GM18909 (cell line): ENCODE results near the gene GALNT11.

Source experiments
- ATAC-seq: cut with Tn5 transposase; IDR thresholded peaks from one replicate; pipeline ENCODE4 v1.9.1; 2021; ENCODE audit warnings: mild to moderate bottlenecking; ENCODE audit not compliant: unreplicated experiment, poor library complexity

GALNT11 gene

DNA sequence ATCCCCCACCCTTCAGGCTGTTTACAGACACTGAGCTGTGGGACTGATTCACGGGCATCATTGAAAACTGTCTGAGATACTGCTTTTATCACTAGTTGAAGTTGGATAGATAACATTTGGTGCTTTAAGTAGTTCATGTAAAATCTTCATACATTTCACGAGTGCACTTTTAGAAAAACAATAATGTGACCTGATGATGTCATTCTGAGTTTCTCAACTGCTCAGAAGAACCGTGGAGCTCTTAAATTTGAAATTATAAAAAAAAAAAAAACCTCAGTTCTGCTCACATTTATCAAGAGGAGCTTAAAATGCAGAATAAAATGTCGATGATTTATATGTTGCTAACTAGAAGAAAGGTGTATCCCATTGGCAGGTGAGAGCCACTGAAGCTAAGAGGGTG lies 81.5 kb downstream of the GALNT11 start:
- ATAC-seq, result no peak

GRCh38 chr7:152107945-152108344 lies 82.5 kb downstream of the GALNT11 start:
- no peak for ATAC-seq

DNA sequence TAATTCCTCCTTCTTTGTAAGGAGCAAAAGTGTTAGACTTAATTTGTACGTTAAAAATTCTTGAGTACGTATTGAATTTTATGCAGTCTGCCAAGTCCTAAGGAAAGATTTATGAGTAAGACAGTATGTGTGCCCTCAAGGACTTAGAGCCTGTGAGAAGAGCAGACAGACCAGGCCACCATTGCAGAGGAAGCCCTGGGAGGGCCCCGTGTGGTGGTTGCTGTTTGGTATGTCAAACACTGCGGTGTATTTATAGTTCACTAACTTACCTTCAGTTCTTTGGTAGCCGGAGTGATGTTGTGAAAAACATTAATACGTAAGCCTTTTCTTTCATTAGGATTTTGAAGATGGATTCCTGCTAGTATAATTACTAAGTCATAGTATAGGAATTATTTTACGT lies 82.9 kb downstream of the GALNT11 start:
- ATAC-seq, result no peak

DNA sequence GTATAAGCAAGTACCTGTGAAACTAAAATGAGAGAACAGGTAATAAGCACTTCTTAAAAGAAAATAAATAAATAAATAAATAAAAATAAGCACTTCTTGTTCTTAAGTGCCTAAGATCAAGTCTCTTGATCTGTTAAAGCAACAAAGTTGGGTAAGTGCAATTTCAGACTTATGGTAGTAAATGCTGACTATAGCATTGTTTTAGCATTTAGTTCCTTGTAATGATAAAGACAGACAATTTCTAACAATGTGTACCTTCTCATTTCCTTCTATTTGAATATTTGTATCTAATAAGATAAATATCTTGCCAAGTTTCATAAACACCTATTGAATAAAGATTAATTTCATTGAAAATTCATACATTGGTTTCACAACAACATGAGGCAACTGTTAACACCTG lies 87.4 kb downstream of the GALNT11 start:
- ATAC-seq, result no peak

DNA sequence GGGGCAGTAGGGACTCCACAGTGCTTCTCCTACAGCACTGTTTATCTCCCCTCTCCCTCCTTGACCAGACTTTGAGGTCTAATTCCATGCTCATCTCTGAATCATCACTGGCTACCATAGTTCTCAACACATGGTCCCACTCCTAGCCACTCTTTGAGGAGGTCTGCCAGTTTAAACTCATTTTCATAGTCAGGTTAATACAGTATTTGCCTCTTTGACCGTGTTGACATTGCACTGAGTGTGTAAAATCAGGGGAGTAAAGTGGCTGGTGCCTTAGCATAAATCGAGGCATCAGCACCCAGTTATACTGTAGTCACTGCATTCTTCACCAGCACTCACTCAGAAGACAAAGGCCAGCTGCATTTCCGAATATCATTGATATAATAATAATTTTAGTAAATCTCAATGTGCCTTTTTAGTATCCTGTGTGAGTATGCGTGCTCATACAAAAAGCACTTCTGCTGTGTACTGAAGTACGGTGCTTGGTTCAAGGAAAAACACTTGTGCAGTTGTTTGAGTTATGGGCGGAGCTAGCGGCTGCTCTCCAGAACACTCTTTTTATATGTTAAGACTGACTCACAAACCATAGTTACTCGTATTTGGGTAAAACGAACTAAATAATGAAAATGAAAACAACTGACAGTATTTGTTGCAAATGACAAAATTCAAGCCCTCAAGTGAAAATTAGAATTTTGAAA lies 89.7 kb downstream of the GALNT11 start:
- no peak for ATAC-seq

GRCh38 chr7:152117356-152117755 lies 91.9 kb downstream of the GALNT11 start:
- no peak for ATAC-seq

DNA sequence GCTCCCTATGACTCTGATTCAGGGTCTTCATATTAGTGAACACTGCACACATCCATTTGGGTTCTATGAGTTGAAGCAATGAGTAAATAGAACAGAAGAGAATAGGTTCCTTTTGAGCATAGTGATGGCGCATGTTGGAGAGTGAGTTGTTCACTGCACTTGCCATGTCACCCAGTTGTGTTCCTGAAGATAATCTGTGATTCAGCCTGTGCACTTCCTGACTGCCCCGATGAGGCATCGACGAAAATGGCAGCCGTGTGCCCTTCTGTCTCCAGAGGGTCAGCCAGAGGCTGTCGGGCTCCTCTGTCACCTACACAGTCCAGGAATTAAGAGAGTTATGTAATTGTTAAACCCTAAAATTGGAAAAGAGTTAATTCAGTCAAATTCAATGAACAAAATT lies 94.7 kb downstream of the GALNT11 start:
- no peak for ATAC-seq

DNA sequence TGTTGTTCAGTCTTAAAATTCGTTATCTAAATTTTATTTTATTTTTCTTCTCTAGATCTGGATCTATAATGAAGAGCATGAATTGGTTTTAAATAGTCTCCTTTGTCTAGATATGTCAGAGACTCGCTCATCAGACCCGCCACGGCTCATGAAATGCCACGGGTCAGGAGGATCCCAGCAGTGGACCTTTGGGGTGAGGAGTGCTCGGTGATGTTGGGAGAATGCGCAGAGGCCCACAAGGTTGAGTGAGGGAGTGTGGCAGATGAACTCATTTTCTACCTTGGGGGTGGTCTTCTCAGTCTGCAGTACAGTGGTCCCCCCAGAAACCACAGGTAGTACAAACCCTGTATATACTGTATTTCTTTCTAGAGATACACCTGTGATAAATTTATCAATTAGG lies 95.3 kb downstream of the GALNT11 start:
- ATAC-seq, result no peak

DNA sequence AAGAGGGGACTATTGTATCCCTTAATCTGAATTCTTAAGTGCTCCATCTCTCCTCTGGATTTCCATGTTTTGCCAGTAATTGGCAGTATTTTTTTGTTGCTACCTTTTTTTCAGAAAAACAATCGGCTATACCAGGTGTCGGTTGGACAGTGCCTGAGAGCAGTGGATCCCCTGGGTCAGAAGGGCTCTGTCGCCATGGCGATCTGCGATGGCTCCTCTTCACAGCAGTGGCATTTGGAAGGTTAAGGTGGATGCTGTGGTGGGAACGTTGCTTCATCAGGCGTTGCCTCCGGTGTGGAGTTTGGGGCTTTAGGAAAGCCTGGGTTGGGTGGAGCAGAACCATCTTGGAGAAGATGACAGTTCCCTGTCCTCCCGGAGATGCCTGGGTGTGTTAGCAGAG lies 96.0 kb downstream of the GALNT11 start:
- no peak for ATAC-seq

DNA sequence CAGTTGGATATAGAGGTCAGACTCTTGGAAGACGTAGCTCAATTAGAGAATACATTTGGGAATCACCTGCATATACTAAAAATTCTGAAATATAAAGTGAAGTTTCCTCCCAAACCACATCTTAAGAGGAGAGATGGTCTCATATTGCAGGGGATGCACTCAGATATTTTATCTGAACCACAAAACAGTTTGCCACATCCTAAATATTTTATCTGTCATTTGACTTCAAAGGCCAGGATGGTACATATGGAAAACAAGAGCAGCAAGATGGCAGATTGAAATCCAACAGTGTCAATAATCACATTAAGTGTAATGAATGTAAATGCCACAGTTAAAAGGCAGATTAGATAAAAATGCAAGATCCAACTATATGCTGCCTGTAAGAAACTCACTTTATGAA lies 97.1 kb downstream of the GALNT11 start:
- no peak for ATAC-seq

DNA sequence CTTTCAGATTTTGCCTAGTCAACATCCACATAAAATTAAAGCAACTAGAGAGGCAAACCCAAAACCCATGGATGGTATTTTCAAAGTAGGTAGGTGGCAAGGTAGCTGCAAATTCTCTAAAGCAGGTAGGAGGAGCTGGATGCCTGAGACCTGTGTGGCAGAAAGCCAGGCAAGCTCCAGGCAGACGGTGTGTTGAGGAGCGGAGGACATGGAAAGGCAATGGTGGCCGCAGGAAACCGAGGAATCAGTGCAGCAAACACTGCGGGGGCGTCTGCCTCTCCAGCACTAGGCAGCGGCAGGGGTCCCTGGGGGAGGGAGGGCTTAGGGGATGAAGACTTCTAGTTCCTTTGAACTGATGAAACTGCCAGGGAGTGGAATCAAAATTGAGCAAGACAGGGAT lies 101.3 kb downstream of the GALNT11 start:
- ATAC-seq, result no peak

- ATAC-seq, result no peak
Observed at GRCh38 chr7:152127229-152127628, 101.8 kb downstream of the GALNT11 start.

DNA sequence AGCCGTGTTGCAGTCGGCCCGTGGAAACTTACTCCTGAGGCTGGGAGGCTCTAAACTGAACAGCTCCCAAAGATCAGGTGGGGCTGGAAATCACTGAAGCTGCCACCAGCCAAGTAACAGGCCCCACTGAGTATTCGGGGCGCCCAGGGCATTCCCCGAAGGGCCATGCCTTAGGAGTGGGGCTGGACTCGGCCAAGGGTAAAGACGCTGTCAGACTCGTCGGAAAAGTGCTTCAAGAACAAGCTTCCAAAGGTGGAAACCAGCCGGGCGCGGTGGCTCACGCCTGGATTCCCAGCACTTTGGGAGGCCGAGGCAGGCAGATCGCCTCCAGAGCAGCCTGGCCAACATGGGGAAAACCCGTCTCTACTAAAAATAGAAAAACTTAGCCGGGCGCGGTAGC lies 102.8 kb downstream of the GALNT11 start:
- ATAC-seq, result no peak

DNA sequence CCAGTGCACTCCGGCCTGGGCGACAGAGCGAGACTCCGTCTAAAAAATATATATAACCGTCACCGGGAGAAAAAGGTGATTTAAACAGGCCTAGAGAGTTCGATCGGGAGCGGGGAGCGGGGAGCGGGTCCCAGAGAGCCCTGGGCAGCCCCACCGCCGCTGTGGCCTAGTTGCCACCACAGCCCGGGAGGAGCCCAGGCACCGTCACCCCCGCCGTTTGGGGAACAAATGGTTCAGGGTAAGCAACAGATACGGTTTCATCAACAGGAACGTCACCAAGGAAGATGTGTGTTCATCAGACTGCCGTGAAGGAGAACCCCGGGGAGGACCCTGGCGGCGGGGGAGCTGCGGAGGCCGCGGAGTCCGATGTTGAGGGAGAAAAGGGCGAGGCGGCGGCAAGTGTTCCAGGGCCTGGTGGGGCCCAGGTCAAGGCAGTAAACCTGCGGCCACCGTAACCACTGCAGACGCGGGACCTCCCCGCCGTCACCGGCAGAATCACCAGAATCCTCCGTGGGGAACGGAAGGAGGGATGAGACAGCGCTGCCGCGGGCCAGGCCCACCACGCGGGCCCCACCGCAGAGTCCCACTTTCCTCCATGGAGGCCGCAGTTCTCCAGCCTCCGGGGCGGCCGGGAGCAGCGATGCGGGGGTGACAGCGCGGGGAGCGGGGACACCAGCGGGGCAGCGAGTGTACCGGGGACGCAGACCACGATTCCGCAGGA lies 103.4 kb downstream of the GALNT11 start:
- ATAC-seq, result no peak

GRCh38 chr7:152129682-152130081 lies 104.2 kb downstream of the GALNT11 start:
- ATAC-seq, result no peak

DNA sequence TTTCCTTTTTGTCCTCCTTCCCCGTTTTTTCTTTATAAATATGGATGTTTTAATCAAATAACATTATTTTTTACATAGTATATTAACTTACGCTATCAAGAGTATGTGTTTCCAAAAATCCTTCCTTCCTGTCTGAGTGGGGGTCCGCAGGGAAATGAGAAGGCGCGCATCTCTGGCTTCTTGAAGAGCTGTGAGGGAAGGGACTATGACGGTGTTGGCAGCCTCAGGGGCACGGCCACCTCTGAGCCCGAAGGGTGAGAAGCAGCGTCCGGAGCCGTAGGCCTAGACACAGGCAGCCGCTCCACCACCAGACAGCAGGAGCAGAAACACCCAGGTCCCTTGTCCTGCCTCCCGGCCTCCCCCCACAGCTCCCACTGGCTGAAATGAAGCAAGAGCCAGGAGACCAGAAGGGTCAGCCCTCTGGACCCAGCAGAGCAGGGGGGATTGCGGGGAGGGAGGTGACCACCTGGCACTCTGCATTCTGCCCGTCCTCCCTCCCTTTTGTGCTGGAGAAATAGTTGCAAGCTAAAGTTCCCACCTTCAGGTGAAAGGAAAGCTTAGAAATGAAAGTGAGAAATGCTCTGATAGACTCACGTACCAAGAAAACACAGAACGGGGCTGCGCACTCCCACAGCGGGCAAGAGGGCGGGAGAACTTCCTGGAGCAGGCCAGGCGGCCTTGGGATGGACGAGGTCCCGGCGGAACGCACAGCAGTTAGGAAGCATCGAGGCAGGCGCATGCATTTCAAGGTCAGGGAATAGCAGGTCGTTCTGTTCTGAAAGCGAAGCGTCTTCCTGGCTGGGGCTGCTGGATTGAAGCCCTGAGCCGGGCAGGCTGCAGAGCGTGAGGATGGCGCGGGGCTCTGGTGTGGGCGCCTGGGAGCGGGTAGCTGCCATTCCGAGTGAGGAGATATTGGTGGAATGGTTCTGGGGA lies 105.5 kb downstream of the GALNT11 start:
- no peak for ATAC-seq

- no peak for ATAC-seq
Observed at GRCh38 chr7:152131981-152132494, 106.6 kb downstream of the GALNT11 start.

- ATAC-seq, result no peak
Observed at GRCh38 chr7:152132812-152133211, 107.3 kb downstream of the GALNT11 start.

- no peak for ATAC-seq
Observed at GRCh38 chr7:152133804-152134203, 108.3 kb downstream of the GALNT11 start.

DNA sequence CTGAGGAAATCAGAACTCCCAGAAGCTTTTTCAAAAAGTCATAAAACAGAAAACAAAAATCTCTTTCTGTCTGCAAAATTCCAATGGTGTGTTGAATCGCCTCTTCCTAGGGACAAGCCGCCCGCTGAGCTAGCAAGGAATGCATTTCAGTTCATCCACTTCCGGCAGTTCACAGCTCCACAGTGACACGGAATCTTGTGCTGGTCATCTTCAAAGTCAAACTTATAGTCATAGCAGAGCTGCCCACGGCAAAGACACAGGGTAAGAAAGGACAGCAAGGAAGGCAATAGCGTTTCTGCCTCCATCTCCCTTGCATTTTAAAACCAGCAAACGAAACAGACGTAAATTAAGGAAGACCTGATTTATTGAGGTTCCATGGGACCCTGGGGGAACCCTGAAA lies 111.2 kb downstream of the GALNT11 start:
- ATAC-seq, result no peak
